B cell (primary cell): Measurements from ENCODE around the gene PIK3R2.

Experiments
- EZH2 ChIP-seq: IDR thresholded peaks from 2 replicates; pipeline ENCODE4 v1.6.1; 2012; ENCODE audit warnings: borderline replicate concordance, low read depth, mild to moderate bottlenecking, moderate library complexity, low read length; ENCODE audit not compliant: insufficient read depth, poor library complexity, severe bottlenecking
- TF ChIP-seq, protein P1 (sequence below): fragments of 200-600 bp; IDR thresholded peaks from one replicate; pipeline ENCODE4 v1.8.0; 2022; ENCODE audit warnings: antibody characterized with exemption, mild to moderate bottlenecking

DNA sequence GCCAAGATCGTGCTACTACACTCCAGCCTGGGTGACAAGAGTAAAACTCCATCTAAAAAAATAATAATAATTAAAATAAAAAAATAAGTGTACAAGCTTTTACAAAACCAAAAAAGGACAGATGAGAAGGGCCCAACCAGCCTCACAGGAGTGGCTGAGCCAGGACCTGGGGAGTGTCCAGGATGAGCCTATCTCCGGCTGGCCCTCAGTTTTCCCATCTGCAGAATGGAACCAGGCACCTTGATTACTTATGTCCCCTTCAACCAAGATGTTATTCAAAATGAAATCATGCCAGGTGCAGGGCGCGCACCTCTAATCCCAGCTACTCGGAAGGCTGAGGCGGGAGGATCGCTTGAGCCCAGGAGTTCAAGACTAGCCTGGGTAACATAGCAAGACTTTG is 11.1 kb downstream of the PIK3R2 start:
- TF ChIP-seq, protein P1, sequence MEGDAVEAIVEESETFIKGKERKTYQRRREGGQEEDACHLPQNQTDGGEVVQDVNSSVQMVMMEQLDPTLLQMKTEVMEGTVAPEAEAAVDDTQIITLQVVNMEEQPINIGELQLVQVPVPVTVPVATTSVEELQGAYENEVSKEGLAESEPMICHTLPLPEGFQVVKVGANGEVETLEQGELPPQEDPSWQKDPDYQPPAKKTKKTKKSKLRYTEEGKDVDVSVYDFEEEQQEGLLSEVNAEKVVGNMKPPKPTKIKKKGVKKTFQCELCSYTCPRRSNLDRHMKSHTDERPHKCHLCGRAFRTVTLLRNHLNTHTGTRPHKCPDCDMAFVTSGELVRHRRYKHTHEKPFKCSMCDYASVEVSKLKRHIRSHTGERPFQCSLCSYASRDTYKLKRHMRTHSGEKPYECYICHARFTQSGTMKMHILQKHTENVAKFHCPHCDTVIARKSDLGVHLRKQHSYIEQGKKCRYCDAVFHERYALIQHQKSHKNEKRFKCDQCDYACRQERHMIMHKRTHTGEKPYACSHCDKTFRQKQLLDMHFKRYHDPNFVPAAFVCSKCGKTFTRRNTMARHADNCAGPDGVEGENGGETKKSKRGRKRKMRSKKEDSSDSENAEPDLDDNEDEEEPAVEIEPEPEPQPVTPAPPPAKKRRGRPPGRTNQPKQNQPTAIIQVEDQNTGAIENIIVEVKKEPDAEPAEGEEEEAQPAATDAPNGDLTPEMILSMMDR = no peak
- no peak for TF ChIP-seq EZH2
